GM12873 (cell line): Measurements from ENCODE around the gene IL1RAPL1.

Experiments
- TF ChIP-seq, protein P1 (sequence below): IDR thresholded peaks from 2 replicates; pipeline ENCODE4 v1.5.1; 2012; ENCODE audit warnings: low read depth, mild to moderate bottlenecking, moderate library complexity, low read length, control low read depth; ENCODE audit not compliant: insufficient read depth; ENCODE audit errors: missing control alignments

IL1RAPL1 gene

DNA sequence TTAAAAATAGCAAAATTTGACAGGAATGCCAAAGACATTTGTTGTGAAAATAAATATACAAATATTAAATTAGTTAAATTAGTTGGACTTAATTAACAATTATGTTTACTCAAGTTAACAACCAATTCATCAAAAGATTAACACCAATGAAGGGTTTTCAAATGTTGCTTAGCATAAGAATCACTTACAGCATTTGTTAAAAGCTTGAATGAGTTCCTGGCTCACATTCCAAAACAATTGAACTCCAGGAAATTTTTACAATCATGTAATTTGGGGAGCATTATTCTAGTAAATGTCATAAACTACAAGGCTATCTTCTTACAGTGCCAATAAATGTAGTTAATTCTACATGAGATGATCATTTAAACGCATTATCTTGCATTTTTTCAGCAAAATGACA, 1378.4 kb downstream of the IL1RAPL1 start:
- TF ChIP-seq, protein P1, sequence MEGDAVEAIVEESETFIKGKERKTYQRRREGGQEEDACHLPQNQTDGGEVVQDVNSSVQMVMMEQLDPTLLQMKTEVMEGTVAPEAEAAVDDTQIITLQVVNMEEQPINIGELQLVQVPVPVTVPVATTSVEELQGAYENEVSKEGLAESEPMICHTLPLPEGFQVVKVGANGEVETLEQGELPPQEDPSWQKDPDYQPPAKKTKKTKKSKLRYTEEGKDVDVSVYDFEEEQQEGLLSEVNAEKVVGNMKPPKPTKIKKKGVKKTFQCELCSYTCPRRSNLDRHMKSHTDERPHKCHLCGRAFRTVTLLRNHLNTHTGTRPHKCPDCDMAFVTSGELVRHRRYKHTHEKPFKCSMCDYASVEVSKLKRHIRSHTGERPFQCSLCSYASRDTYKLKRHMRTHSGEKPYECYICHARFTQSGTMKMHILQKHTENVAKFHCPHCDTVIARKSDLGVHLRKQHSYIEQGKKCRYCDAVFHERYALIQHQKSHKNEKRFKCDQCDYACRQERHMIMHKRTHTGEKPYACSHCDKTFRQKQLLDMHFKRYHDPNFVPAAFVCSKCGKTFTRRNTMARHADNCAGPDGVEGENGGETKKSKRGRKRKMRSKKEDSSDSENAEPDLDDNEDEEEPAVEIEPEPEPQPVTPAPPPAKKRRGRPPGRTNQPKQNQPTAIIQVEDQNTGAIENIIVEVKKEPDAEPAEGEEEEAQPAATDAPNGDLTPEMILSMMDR, result no peak

DNA sequence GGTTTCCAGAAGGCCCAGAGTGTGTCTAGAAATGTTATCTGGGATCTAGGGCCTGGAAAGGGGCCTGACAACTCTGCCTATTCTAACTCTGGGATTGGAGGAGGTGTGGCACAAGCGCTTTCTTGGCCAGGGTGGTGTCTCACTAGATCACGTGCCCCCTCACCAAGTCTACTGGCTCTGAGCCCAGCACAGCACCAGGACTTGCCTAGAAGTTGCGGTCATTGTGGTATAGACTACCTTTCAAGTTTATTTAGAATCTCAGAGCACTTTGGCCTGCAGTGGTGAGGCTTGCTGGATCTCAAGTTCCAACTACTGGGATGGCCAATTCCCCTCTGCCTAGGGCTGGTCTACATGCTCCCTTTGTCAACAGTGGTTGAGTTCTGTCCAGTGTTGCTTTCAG, 1404.8 kb downstream of the IL1RAPL1 start:
- TF ChIP-seq, protein P1, result no peak

DNA sequence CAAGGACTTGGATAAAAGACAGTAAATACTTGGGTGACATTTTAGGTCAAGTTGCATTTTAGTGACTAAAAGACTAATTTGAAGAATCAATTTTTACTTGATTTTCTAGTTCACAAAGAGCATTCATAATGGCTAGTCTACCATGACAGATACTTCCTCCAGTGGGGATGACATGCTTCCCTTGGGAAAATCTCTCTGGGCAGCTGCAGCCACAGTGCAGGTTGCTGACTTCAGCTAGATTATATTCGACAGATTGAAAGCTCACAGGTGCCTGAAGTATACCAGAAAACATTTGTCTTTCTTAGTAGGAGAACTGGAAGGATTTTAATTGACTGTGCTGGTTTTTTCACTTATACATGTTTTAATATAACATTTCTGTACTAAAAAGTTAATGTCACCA, 1418.6 kb downstream of the IL1RAPL1 start:
- TF ChIP-seq, protein P1, result no peak
